Measurements from ENCODE around the gene MR1. TPM values are rescaled to one million over a fixed set of nuclear protein-coding genes. Genes with fewer than 3 reads are reported as not detected.

MR1 gene
- polyA plus RNA-seq, 1 of the 3 experiments (the other 2 are of a cell fraction): 7.0 TPM

- Histone ChIP-seq H3K27ac (ENCODE audit: low read depth in 2 of 2, low read length in 1 of 2) (no peak overlapping the region), H3K9me2 (no peaks in the 10 kb centered on the region), H3K27me3 (ENCODE audit: insufficient read depth) (no peaks in the 10 kb centered on the region), H2AFZ (ENCODE audit: low read depth) (no peak overlapping the region), H3K36me3 (replicated peaks in 1 of 2; ENCODE audit: control insufficient read depth in 1 of 2, insufficient read depth in 2 of 2, low read length in 1 of 2) (no peaks in the 10 kb centered on the region), H3K79me2 (ENCODE audit: insufficient read depth) (no peaks in the 10 kb centered on the region), H3K4me3 (ENCODE audit: low read depth in 2 of 2, low read length in 1 of 2) (no peak overlapping the region), H3K9ac (no peak overlapping the region), H3F3A (replicated peaks; ENCODE audit: insufficient read depth) (peaks cover 15% of the 10 kb centered on the region), H3K4me2 (no peak overlapping the region), H4K20me1 (ENCODE audit: insufficient read depth) (no peaks in the 10 kb centered on the region), H3K9me3 (no peaks in the 10 kb centered on the region), H3K4me1 (ENCODE audit: control insufficient read depth in 1 of 2, insufficient read depth in 2 of 2, low read depth in 1 of 2, low read length in 1 of 2) (peaks cover 10 to 16% of the 10 kb centered on the region in 2 experiments; a peak in 3 of 4 replicates)
- CTCF ChIA-PET: interaction anchor here (1.1 to 1.5 kb wide), 4 partner anchors 9 to 199 kb away, joined by 3 to 7 read pairs (median 3); no protein-coding TSS in a partner anchor
- 96% methylated on average over 4 of the region's 4 CpGs for WGBS (ENCODE audit: low lambda C conversion rate)
- no peak for TF ChIP-seq ELF1 (IDR thresholded peaks at IDR 0.05)
- TF ChIP-seq FOSL2 (IDR thresholded peaks at IDR 0.05; ENCODE audit: borderline replicate concordance, low read depth): no peak
- TF ChIP-seq, protein P1, sequence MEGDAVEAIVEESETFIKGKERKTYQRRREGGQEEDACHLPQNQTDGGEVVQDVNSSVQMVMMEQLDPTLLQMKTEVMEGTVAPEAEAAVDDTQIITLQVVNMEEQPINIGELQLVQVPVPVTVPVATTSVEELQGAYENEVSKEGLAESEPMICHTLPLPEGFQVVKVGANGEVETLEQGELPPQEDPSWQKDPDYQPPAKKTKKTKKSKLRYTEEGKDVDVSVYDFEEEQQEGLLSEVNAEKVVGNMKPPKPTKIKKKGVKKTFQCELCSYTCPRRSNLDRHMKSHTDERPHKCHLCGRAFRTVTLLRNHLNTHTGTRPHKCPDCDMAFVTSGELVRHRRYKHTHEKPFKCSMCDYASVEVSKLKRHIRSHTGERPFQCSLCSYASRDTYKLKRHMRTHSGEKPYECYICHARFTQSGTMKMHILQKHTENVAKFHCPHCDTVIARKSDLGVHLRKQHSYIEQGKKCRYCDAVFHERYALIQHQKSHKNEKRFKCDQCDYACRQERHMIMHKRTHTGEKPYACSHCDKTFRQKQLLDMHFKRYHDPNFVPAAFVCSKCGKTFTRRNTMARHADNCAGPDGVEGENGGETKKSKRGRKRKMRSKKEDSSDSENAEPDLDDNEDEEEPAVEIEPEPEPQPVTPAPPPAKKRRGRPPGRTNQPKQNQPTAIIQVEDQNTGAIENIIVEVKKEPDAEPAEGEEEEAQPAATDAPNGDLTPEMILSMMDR (IDR thresholded peaks at IDR 0.05): no peak
- no peak for TF ChIP-seq IRF3 (IDR thresholded peaks at IDR 0.05; ENCODE audit: low read depth, low read length)
- no peak for TF ChIP-seq CHD2 (IDR thresholded peaks at IDR 0.05; ENCODE audit: low read length, partially characterized antibody)
- TF ChIP-seq MXI1 (IDR thresholded peaks at IDR 0.05; ENCODE audit: low read depth, low read length): no peak
- TF ChIP-seq RCOR1 (IDR thresholded peaks at IDR 0.05; ENCODE audit: low read length): no peak
- TF ChIP-seq RXRA (IDR thresholded peaks at IDR 0.05; ENCODE audit: borderline replicate concordance, low read depth): no peak
- TF ChIP-seq JUND (IDR thresholded peaks at IDR 0.05): no peak
- TF ChIP-seq, protein P2, sequence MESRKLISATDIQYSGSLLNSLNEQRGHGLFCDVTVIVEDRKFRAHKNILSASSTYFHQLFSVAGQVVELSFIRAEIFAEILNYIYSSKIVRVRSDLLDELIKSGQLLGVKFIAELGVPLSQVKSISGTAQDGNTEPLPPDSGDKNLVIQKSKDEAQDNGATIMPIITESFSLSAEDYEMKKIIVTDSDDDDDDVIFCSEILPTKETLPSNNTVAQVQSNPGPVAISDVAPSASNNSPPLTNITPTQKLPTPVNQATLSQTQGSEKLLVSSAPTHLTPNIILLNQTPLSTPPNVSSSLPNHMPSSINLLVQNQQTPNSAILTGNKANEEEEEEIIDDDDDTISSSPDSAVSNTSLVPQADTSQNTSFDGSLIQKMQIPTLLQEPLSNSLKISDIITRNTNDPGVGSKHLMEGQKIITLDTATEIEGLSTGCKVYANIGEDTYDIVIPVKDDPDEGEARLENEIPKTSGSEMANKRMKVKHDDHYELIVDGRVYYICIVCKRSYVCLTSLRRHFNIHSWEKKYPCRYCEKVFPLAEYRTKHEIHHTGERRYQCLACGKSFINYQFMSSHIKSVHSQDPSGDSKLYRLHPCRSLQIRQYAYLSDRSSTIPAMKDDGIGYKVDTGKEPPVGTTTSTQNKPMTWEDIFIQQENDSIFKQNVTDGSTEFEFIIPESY (IDR thresholded peaks at IDR 0.05; ENCODE audit: borderline replicate concordance, low read depth): no peak
- TF ChIP-seq, protein P3, sequence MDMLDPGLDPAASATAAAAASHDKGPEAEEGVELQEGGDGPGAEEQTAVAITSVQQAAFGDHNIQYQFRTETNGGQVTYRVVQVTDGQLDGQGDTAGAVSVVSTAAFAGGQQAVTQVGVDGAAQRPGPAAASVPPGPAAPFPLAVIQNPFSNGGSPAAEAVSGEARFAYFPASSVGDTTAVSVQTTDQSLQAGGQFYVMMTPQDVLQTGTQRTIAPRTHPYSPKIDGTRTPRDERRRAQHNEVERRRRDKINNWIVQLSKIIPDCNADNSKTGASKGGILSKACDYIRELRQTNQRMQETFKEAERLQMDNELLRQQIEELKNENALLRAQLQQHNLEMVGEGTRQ (IDR thresholded peaks at IDR 0.05; ENCODE audit: borderline replicate concordance, low read depth, low read length): no peak
- TF ChIP-seq MEF2A (IDR thresholded peaks at IDR 0.05; ENCODE audit: borderline replicate concordance, low read depth): no peak
- no peak for TF ChIP-seq GATA2 (CRISPR knock-in tag; IDR thresholded peaks at IDR 0.05)
- no peak for TF ChIP-seq TEAD4 (IDR thresholded peaks at IDR 0.05; ENCODE audit: borderline replicate concordance, insufficient read depth)
- TF ChIP-seq SMC3 (IDR thresholded peaks at IDR 0.05; ENCODE audit: low read depth, low read length): no peak
- POLR2A ChIA-PET: no interaction called here
- no peak for DNase-seq
Measured at GRCh38 chr1:181080556-181080955, 46.8 kb downstream of the MR1 start.

Measured in SK-N-SH (cell line).